NCI-H146 (cell line): ENCODE data around the gene ACVR1B.

Source experiments
- DNase-seq: peaks from one replicate; lab custom pipeline; 2025; lab: John Stamatoyannopoulos, UW

ACVR1B gene

DNA sequence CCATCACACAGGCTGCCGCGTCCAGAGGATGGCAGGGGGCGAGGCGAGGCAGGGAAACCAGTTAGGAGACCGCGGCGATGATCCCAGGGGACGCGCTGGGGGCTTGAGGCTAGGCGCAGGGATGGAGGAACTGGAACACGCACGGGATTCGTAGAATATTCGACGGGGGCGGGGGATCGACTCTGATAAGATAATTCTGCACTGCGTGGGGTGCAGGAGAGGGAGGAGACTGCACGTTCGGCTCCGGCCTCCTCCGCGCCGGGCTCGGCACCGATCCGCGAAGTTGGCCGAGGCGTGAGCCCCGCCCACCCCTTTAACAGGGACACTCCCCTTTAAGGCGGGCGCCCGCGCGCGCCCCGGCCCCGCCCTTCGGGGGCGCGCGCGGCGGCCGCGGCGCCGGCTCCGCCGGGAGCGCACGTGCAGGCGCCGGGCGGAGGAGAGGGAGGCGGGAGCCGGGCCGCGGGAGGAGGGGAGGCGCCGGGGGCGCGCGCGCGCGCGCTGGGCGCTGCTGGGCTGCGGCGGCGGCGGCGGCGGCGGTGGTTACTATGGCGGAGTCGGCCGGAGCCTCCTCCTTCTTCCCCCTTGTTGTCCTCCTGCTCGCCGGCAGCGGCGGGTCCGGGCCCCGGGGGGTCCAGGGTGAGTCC, at the start of gene ACVR1B:
TSS of gene ACVR1B (plus strand) at position 501 of the 644 bp plus-strand sequence. CDS start at position 546, 45 bp downstream.
- peak; percentile 96 for DNase-seq

GRCh38 chr12:51901881-51902280, 49.6 kb upstream of the ACVR1B start:
- no peak for DNase-seq

- no peak for DNase-seq
These were observed 46.5 kb upstream of the ACVR1B start for GRCh38 chr12:51904951-51905470.

GRCh38 chr12:51905471-51906429, 45.7 kb upstream of the ACVR1B start:
- DNase-seq = no peak

GRCh38 chr12:51906430-51907082, 44.9 kb upstream of the ACVR1B start:
- no peak for DNase-seq

- DNase-seq = no peak
These were observed 44.2 kb upstream of the ACVR1B start, which contains the start of gene ACVRL1 for GRCh38 chr12:51907083-51907855. Gene ACVRL1, plus strand, starts transcription at chr12:51907504. Its CDS starts 4,971 bp downstream, at chr12:51912475.

DNA sequence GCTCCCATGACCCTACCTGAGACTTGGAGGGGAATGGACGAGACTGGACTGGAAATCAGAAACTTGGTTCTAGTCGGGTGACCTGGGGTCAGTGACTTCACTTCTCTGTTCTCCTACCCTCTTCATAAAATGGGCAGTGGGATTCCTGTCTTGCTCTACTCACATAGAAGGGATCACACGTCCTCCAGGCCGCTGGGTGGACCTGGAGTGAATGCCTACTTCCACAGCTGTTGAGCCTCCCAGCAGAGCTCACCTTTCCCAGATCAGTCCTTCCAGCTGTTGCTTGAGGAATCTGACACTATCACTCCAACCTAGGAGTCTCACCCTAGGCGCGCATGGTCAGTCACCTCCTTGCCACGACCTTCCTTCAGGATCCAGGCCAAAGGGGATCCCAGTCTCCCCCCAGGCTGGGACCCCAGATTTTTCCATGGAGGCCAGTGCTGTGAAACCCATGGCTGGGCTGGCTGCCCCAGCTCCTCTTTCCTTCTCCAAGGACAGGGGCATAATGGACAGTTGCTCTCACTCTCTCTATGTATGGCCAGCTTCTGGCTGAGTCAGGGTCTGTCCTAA, 43.6 kb upstream of the ACVR1B start:
- DNase-seq = no peak

GRCh38 chr12:51908876-51909592, 42.5 kb upstream of the ACVR1B start:
- no peak for DNase-seq

DNA sequence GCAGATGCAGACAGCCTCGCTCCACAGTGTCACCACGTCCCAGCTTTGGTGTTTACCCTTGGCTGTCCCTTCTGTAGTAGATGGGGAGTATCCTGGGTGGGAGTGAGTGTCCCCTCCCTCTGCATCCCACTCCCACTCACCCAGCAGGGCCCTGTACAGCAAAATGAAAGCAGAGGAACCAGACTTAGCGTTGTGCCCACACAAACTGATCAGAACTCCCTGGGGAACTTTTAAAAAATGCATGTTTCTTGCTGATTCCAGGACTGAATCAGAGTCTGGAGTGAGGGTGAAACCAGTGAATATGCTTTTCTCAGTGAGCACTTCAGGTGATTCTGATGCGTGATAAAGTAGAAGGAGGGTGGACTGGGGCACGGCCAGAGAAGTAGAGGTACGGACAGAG, 41.3 kb upstream of the ACVR1B start:
- DNase-seq = no peak

GRCh38 chr12:51910691-51911090, 40.8 kb upstream of the ACVR1B start:
- DNase-seq = no peak

- no peak for DNase-seq
These were observed 40.2 kb upstream of the ACVR1B start for GRCh38 chr12:51911307-51911706.

DNA sequence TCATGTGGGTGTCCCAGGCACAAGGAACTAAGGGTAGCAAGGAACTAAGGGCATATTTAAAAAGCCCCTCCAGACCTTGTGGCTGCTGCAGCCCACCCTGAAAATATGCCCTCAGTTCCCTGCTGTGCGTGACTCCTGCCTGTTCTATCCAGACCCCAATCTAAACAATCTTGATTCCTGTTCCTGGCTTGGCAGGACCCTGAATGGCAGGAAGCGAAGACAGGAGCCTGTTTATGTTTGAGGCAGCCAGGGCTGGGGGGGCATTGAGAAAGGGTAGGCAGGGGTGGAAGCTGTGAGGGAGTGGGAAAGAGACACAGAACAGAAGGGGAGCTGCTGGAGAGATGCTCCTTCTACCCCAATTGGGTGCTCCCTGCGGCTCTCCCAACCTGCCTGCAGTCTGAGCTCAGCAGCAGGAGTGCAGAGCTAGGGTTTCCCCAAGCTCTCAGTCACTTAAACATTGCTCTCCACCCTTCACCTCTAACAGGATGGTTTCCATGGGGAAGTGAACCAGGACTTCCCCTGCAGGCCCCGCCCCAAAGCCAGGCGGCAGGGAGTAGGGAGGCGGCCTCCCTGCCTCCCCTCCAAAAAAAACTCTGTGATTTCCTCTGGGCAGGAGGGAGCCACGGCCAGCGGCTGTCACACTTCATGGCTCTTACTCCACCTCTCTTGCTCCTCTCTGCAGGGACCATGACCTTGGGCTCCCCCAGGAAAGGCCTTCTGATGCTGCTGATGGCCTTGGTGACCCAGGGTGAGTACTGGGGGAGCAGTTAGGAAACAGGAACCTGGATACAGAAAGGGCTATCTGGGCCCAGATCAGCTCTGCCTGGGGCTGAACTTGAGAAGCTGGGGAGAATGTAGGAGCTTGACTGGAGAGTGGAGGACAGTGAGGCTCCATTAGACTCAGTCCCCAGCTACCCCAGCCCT, 39.4 kb upstream of the ACVR1B start:
- no peak for DNase-seq

DNA sequence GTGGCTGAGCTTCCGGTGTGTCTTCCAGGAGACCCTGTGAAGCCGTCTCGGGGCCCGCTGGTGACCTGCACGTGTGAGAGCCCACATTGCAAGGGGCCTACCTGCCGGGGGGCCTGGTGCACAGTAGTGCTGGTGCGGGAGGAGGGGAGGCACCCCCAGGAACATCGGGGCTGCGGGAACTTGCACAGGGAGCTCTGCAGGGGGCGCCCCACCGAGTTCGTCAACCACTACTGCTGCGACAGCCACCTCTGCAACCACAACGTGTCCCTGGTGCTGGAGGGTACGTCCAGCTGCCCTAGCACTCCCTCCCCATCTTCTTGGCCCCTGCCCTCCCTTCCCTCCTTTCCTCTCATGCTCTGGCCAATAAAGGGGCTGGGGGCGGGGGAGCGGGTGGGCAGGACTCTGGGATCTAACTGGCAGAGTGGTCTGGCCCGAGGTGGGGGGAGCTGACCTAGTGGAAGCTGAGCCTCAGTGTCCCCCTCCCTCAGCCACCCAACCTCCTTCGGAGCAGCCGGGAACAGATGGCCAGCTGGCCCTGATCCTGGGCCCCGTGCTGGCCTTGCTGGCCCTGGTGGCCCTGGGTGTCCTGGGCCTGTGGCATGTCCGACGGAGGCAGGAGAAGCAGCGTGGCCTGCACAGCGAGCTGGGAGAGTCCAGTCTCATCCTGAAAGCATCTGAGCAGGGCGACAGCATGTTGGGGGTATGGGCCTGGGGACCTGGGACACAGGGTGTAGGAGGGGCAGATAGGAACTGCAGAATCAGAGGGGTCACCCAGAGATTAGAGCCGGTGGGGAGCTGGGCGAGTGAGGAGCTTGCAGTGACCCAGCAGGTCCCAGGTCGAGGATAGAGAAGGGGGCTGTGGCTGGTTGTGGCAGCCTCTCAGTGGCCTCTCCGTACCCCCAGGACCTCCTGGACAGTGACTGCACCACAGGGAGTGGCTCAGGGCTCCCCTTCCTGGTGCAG, 38.1 kb upstream of the ACVR1B start:
- DNase-seq = no peak

DNA sequence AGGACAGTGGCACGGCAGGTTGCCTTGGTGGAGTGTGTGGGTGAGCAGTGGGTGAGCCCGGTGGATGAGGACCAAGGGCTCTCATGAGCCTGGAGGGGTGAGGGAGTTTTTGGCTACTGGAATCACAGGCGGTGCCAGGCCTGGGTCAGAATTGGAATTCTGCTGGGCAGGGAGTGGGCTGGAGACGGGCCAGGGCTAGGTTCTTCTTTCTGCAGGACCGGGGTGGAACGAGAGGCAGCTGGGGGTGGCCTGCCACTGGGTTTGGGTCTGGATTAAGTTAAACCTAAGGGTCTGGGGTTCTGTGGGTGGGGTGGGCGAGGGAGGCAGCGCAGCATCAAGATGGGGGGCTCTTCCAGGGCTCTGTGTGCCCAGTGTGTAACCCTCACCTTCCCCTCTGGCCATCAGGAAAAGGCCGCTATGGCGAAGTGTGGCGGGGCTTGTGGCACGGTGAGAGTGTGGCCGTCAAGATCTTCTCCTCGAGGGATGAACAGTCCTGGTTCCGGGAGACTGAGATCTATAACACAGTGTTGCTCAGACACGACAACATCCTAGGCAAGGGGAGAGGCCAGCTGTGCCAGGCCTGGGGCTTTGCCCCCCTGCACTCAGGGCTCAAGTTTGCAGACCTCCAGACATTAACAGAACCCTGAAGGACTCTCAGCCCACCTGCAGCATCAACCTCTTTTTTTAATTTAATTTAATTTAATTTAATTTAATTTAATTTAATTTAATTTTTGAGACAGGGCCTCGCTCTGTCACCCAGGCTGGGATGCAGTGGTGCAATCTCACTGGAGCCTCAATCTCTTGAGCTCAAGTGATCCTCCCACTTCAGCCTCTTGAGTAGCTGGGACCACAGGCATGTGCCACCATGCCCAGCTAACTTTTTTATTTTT, 37.2 kb upstream of the ACVR1B start:
- no peak for DNase-seq

- no peak for DNase-seq
These were observed 36.4 kb upstream of the ACVR1B start for GRCh38 chr12:51915003-51915625.

- DNase-seq = no peak
These were observed 35.5 kb upstream of the ACVR1B start for GRCh38 chr12:51915951-51916350.
